Trophoblast cell (in vitro differentiated cells and primary cell): ENCODE measurements around the gene LRRN1.

ENCODE experiments used
- DNase-seq, 2 donors: peaks; one replicate each; pipeline ENCODE4 v3.0.0-alpha.2; 2016
- H2AFZ ChIP-seq: 2 replicates; pipeline ENCODE4 v1.6.1; 2013; ENCODE audit warnings: low read length, moderate library complexity, mild to moderate bottlenecking; ENCODE audit not compliant: insufficient read depth, poor library complexity
- H2AK5ac ChIP-seq: 2 replicates; pipeline ENCODE4 v1.6.1; 2013; ENCODE audit warnings: mild to moderate bottlenecking, low read length
- H2BK120ac ChIP-seq: 2 replicates; pipeline ENCODE4 v1.6.1; 2013; ENCODE audit warnings: low read length, mild to moderate bottlenecking, moderate library complexity; ENCODE audit not compliant: insufficient read depth, poor library complexity
- H2BK12ac ChIP-seq: 2 replicates; pipeline ENCODE4 v1.6.1; 2013; ENCODE audit warnings: mild to moderate bottlenecking, low read length, moderate library complexity
- H2BK5ac ChIP-seq: 2 replicates; pipeline ENCODE4 v1.6.1; 2013; ENCODE audit warnings: low read length, low read depth, moderate library complexity, mild to moderate bottlenecking; ENCODE audit not compliant: poor library complexity
- H3K14ac ChIP-seq: 2 replicates; pipeline ENCODE4 v1.6.1; 2013; ENCODE audit warnings: mild to moderate bottlenecking, low read length
- H3K18ac ChIP-seq: 2 replicates; pipeline ENCODE4 v1.6.1; 2013; ENCODE audit warnings: mild to moderate bottlenecking, low read length
- H3K23ac ChIP-seq: 2 replicates; pipeline ENCODE4 v1.6.1; 2013; ENCODE audit warnings: low read length
- H3K27ac ChIP-seq: 2 replicates; pipeline ENCODE4 v1.5.1; 2013; ENCODE audit warnings: low read depth, mild to moderate bottlenecking, inconsistent platforms, low read length, moderate library complexity
- H3K27me3 ChIP-seq: 2 replicates; pipeline ENCODE4 v1.6.1; 2013; ENCODE audit warnings: inconsistent platforms, mild to moderate bottlenecking, low read length, moderate library complexity; ENCODE audit not compliant: insufficient read depth
- H3K36me3 ChIP-seq, 2 experiments: 1 replicate in 1 of 2; 2 replicates in 1 of 2; pipeline ENCODE4 v1.6.1; 2013; ENCODE audit warnings: low read length in 2 of 2, mild to moderate bottlenecking in 2 of 2, moderate library complexity in 1 of 2; ENCODE audit not compliant: insufficient read depth in 2 of 2, control insufficient read depth in 1 of 2
- H3K4ac ChIP-seq: 2 replicates; pipeline ENCODE4 v1.6.1; 2013; ENCODE audit warnings: low read depth, mild to moderate bottlenecking, low read length, moderate library complexity
- H3K4me1 ChIP-seq, 2 experiments: 1 replicate in 1 of 2; 2 replicates in 1 of 2; pipeline ENCODE4 v1.6.1; 2013; ENCODE audit warnings: low read length in 2 of 2, mild to moderate bottlenecking in 2 of 2, moderate library complexity in 1 of 2; ENCODE audit not compliant: insufficient read depth in 2 of 2, control insufficient read depth in 1 of 2
- H3K4me2 ChIP-seq: 2 replicates; pipeline ENCODE4 v1.6.1; 2013; ENCODE audit warnings: inconsistent platforms, mild to moderate bottlenecking, low read length, moderate library complexity
- H3K4me3 ChIP-seq: 2 replicates; pipeline ENCODE4 v1.5.1; 2013; ENCODE audit warnings: mild to moderate bottlenecking, low read depth, low read length, inconsistent platforms
- H3K79me1 ChIP-seq: one replicate; pipeline ENCODE4 v1.6.1; 2013; ENCODE audit warnings: low read length
- H3K79me2 ChIP-seq: 2 replicates; pipeline ENCODE4 v1.6.1; 2013; ENCODE audit warnings: low read length, mild to moderate bottlenecking; ENCODE audit not compliant: control insufficient read depth, insufficient read depth, poor library complexity
- H3K9ac ChIP-seq: 2 replicates; pipeline ENCODE4 v1.6.1; 2013; ENCODE audit warnings: mild to moderate bottlenecking, low read length
- H3K9me3 ChIP-seq: 2 replicates; pipeline ENCODE4 v1.6.1; 2013; ENCODE audit warnings: low read depth, mild to moderate bottlenecking, control low read depth, inconsistent platforms, low read length; ENCODE audit not compliant: insufficient read depth
- H4K12ac ChIP-seq: 2 replicates; pipeline ENCODE4 v1.6.1; 2013; ENCODE audit warnings: low read depth, mild to moderate bottlenecking, low read length, moderate library complexity
- H4K8ac ChIP-seq: 2 replicates; pipeline ENCODE4 v1.6.1; 2013; ENCODE audit warnings: low read depth, mild to moderate bottlenecking, low read length, moderate library complexity
- H4K91ac ChIP-seq: one replicate; pipeline ENCODE4 v1.6.1; 2013; ENCODE audit warnings: low read depth, mild to moderate bottlenecking, low read length, moderate library complexity
- WGBS: extraction: QIAGEN DNeasy Blood & Tissue Kit; methylation state at CpG from one replicate; pipeline ENCODE4 v1.1.7; 2013; ENCODE audit warnings: missing lambda C conversion rate; ENCODE audit not compliant: insufficient read length, insufficient coverage; ENCODE audit errors: extremely low coverage; 5-methylcytosine and 5-hydroxymethylcytosine counted together

LRRN1 gene

GRCh38 chr3:3771094-3771493 lies 28.1 kb upstream of the LRRN1 start:
- Histone ChIP-seq H2AFZ (no peak overlapping the region), H3K18ac (no peak overlapping the region), H3K27ac (no peak overlapping the region), H3K14ac (no peak overlapping the region), H4K8ac (no peak overlapping the region), H2BK12ac (no peak overlapping the region), H2BK120ac (no peak overlapping the region), H2AK5ac (no peak overlapping the region), H4K91ac (no peak overlapping the region), H3K79me2 (no peaks in the 10 kb centered on the region), H4K12ac (no peak overlapping the region), H3K4me2 (no peak overlapping the region), H3K4me3 (no peak overlapping the region), H3K4me1 (peaks cover 0 to under 1% of the 10 kb centered on the region in 2 experiments), H2BK5ac (no peak overlapping the region), H3K27me3 (no peaks in the 10 kb centered on the region), H3K79me1 (no peaks in the 10 kb centered on the region), H3K36me3 (peaks cover 0 to under 1% of the 10 kb centered on the region in 2 experiments), H3K23ac (no peak overlapping the region), H3K9ac (no peak overlapping the region), H3K9me3 (no peaks in the 10 kb centered on the region), H3K4ac (no peak overlapping the region)
- WGBS, result no CpG with 5 or more reads among the region's 3 CpGs
- no peak for DNase-seq

GRCh38 chr3:3771567-3771966 lies 27.7 kb upstream of the LRRN1 start:
- H4K8ac ChIP-seq, result no peak overlapping the region
- no peak overlapping the region for H3K27ac ChIP-seq
- no peak overlapping the region for H2AK5ac ChIP-seq
- H2BK12ac ChIP-seq, result no peak overlapping the region
- no peak overlapping the region for H2BK120ac ChIP-seq
- no peaks in the 10 kb centered on the region for H3K79me2 ChIP-seq
- peaks cover 0 to 2% of the 10 kb centered on the region in 2 experiments for H3K36me3 ChIP-seq
- H4K12ac ChIP-seq, result no peak overlapping the region
- no peak for DNase-seq
- H3K18ac ChIP-seq, result no peak overlapping the region
- H3K14ac ChIP-seq, result no peak overlapping the region
- H3K79me1 ChIP-seq, result no peaks in the 10 kb centered on the region
- no peak overlapping the region for H3K4ac ChIP-seq
- H3K9me3 ChIP-seq, result peaks cover 1% of the 10 kb centered on the region
- H3K4me3 ChIP-seq, result no peak overlapping the region
- no peak overlapping the region for H4K91ac ChIP-seq
- H3K23ac ChIP-seq, result no peak overlapping the region
- no peak overlapping the region for H2BK5ac ChIP-seq
- H3K4me1 ChIP-seq, result no peaks in the 10 kb centered on the region
- H3K9ac ChIP-seq, result no peak overlapping the region
- H3K27me3 ChIP-seq, result no peaks in the 10 kb centered on the region
- no peak overlapping the region for H3K4me2 ChIP-seq
- H2AFZ ChIP-seq, result no peak overlapping the region
- no CpG with 5 or more reads among the region's 1 CpG for WGBS

- H3K27ac ChIP-seq, result no peak overlapping the region
- H4K12ac ChIP-seq, result no peak overlapping the region
- H3K79me2 ChIP-seq, result no peaks in the 10 kb centered on the region
- no peak for DNase-seq
- H3K23ac ChIP-seq, result no peak overlapping the region
- no peak overlapping the region for H3K4me3 ChIP-seq
- no peak overlapping the region for H3K18ac ChIP-seq
- H2BK5ac ChIP-seq, result no peak overlapping the region
- H4K91ac ChIP-seq, result no peak overlapping the region
- H3K36me3 ChIP-seq, result peaks cover 0 to 2% of the 10 kb centered on the region in 2 experiments
- no peak overlapping the region for H3K14ac ChIP-seq
- H4K8ac ChIP-seq, result no peak overlapping the region
- no peak overlapping the region for H3K9ac ChIP-seq
- no peak overlapping the region for H3K4ac ChIP-seq
- H2BK120ac ChIP-seq, result no peak overlapping the region
- H2BK12ac ChIP-seq, result no peak overlapping the region
- H3K4me1 ChIP-seq, result no peaks in the 10 kb centered on the region
- no peak overlapping the region for H2AK5ac ChIP-seq
- WGBS, result no CpG with 5 or more reads among the region's 1 CpG
- no peaks in the 10 kb centered on the region for H3K27me3 ChIP-seq
- peaks cover 1% of the 10 kb centered on the region for H3K9me3 ChIP-seq
- no peak overlapping the region for H3K4me2 ChIP-seq
- no peak overlapping the region for H2AFZ ChIP-seq
- no peaks in the 10 kb centered on the region for H3K79me1 ChIP-seq
Observed at GRCh38 chr3:3772338-3772737, 26.9 kb upstream of the LRRN1 start.

- H3K79me2 ChIP-seq, result no peaks in the 10 kb centered on the region
- no peak overlapping the region for H3K23ac ChIP-seq
- no peak overlapping the region for H3K14ac ChIP-seq
- no peaks in the 10 kb centered on the region for H3K4me1 ChIP-seq
- H3K79me1 ChIP-seq, result no peaks in the 10 kb centered on the region
- no peak overlapping the region for H3K9ac ChIP-seq
- H2AK5ac ChIP-seq, result no peak overlapping the region
- no peak overlapping the region for H4K91ac ChIP-seq
- no peak for DNase-seq
- no peak overlapping the region for H3K18ac ChIP-seq
- no peak overlapping the region for H3K4ac ChIP-seq
- no peak overlapping the region for H2BK12ac ChIP-seq
- no peak overlapping the region for H2AFZ ChIP-seq
- H3K4me3 ChIP-seq, result no peak overlapping the region
- H2BK5ac ChIP-seq, result no peak overlapping the region
- H4K8ac ChIP-seq, result no peak overlapping the region
- H3K36me3 ChIP-seq, result peaks cover 0 to 2% of the 10 kb centered on the region in 2 experiments
- H3K9me3 ChIP-seq, result peaks cover 1% of the 10 kb centered on the region
- H3K27ac ChIP-seq, result no peak overlapping the region
- H3K27me3 ChIP-seq, result no peaks in the 10 kb centered on the region
- H2BK120ac ChIP-seq, result no peak overlapping the region
- no CpG with 5 or more reads among the region's 7 CpGs for WGBS
- no peak overlapping the region for H4K12ac ChIP-seq
- H3K4me2 ChIP-seq, result no peak overlapping the region
Observed at GRCh38 chr3:3772920-3773319, 26.3 kb upstream of the LRRN1 start.
